ENCODE data around the gene CPT1A. TPM values are rescaled to one million over a fixed set of nuclear protein-coding genes. Genes with fewer than 3 reads are reported as not detected.

Gene CPT1A
- total RNA-seq, 1 experiment from 2014 or later = 31.8 TPM

DNA sequence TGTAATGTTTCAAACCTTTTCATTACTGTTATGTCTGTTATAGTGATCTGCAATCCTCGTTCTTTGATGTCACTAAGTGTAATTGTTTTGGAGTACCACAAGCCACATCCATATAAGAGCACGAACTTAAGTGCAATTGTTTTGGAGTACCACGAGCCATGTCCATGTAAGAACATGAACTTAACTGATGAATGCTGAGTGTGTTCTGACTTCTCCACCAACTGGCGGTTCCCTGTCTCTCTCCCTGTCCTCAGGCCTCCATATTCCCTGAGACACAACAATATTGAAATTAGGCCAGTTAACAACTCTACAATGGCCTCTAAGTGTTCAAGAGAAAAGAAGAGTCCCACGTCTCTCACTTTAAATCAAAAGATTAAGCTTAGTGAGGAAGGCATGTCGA, 113.9 kb downstream of the CPT1A start:
- CTCF ChIA-PET = interaction anchor here (0.6 kb wide), 1 partner anchor 19 kb away, joined by 3 read pairs; no protein-coding TSS in a partner anchor
- intact Hi-C loops (cut with micrococcal nuclease) = no loop called here
- Mint-ChIP-seq H3K4me3 (ENCODE audit: unreplicated experiment) (no peak overlapping the region), H3K4me1 (ENCODE audit: insufficient read depth, unreplicated experiment) (no peaks in the 10 kb centered on the region), H3K36me3 (ENCODE audit: insufficient read depth, unreplicated experiment) (no peaks in the 10 kb centered on the region), H3K27ac (ENCODE audit: low read depth, unreplicated experiment) (no peak overlapping the region), H3K27me3 (ENCODE audit: insufficient read depth, unreplicated experiment) (peaks cover 34% of the 10 kb centered on the region), H3K9me3 (ENCODE audit: unreplicated experiment) (no peaks in the 10 kb centered on the region)
- no peak for DNase-seq (ENCODE audit: unreplicated experiment)
- TF ChIP-seq, protein P1, sequence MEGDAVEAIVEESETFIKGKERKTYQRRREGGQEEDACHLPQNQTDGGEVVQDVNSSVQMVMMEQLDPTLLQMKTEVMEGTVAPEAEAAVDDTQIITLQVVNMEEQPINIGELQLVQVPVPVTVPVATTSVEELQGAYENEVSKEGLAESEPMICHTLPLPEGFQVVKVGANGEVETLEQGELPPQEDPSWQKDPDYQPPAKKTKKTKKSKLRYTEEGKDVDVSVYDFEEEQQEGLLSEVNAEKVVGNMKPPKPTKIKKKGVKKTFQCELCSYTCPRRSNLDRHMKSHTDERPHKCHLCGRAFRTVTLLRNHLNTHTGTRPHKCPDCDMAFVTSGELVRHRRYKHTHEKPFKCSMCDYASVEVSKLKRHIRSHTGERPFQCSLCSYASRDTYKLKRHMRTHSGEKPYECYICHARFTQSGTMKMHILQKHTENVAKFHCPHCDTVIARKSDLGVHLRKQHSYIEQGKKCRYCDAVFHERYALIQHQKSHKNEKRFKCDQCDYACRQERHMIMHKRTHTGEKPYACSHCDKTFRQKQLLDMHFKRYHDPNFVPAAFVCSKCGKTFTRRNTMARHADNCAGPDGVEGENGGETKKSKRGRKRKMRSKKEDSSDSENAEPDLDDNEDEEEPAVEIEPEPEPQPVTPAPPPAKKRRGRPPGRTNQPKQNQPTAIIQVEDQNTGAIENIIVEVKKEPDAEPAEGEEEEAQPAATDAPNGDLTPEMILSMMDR (IDR thresholded peaks at IDR 0.05; ENCODE audit: unreplicated experiment) = no peak
- BruUV-seq (replicated peaks) = no TSS peak
- POLR2A ChIA-PET = interaction anchor here (1.1 kb wide), 1 partner anchor 69 kb away, joined by 3 read pairs; no protein-coding TSS in a partner anchor

DNA sequence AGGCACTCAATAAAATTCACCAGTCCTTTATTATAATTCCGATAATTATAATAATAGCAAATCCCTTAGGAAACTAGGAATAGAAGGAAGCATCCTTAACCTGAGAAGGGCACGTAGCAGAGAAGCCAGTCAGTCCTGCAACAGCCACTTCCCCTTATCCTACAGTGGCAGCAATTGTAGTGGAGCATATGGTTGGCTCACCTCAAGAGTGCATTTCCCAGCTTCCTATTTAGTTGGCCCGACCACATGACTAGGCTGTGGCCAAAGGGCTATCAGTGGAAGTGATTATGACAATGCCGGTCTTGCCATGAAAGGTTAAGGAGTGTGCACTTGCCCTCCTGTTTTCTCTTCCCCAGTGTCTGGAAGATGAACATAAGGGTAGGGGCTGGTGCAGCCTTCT, 117.4 kb downstream of the CPT1A start:
- TF ChIP-seq, protein P1 (IDR thresholded peaks at IDR 0.05; ENCODE audit: unreplicated experiment) = no peak
- DNase-seq (ENCODE audit: unreplicated experiment) = no peak
- Mint-ChIP-seq H3K27me3 (ENCODE audit: insufficient read depth, unreplicated experiment) (peaks cover 69% of the 10 kb centered on the region), H3K27ac (ENCODE audit: low read depth, unreplicated experiment) (no peak overlapping the region), H3K9me3 (ENCODE audit: unreplicated experiment) (peaks cover 20% of the 10 kb centered on the region), H3K36me3 (ENCODE audit: insufficient read depth, unreplicated experiment) (no peaks in the 10 kb centered on the region), H3K4me1 (ENCODE audit: insufficient read depth, unreplicated experiment) (no peaks in the 10 kb centered on the region), H3K4me3 (ENCODE audit: unreplicated experiment) (no peak overlapping the region)
- BruUV-seq (replicated peaks) = no TSS peak
- ChIA-PET POLR2A (no interaction called here), CTCF (no interaction called here)
- intact Hi-C loops (cut with micrococcal nuclease) = no loop called here

GRCh38 chr11:68722143-68722542, 119.6 kb downstream of the CPT1A start:
- BruUV-seq (replicated peaks) = no TSS peak
- DNase-seq (ENCODE audit: unreplicated experiment) = no peak

GRCh38 chr11:68721075-68721474, 120.6 kb downstream of the CPT1A start:
- Mint-ChIP-seq H3K27me3 (ENCODE audit: insufficient read depth, unreplicated experiment) (peaks cover 57% of the 10 kb centered on the region), H3K4me1 (ENCODE audit: insufficient read depth, unreplicated experiment) (no peaks in the 10 kb centered on the region), H3K9me3 (ENCODE audit: unreplicated experiment) (peaks cover 26% of the 10 kb centered on the region), H3K4me3 (ENCODE audit: unreplicated experiment) (no peak overlapping the region), H3K36me3 (ENCODE audit: insufficient read depth, unreplicated experiment) (no peaks in the 10 kb centered on the region), H3K27ac (ENCODE audit: low read depth, unreplicated experiment) (no peak overlapping the region)
- BruUV-seq (replicated peaks) = no TSS peak
- intact Hi-C loops (cut with micrococcal nuclease) = no loop called here
- ChIA-PET POLR2A (no interaction called here), CTCF (no interaction called here)
- DNase-seq (ENCODE audit: unreplicated experiment) = no peak
- TF ChIP-seq, protein P1 (IDR thresholded peaks at IDR 0.05; ENCODE audit: unreplicated experiment) = no peak

More at GRCh38 chr11:68722143-68722542, 119.6 kb downstream of the CPT1A start:
- Mint-ChIP-seq H3K9me3 (ENCODE audit: unreplicated experiment) (peaks cover 26% of the 10 kb centered on the region), H3K27me3 (ENCODE audit: insufficient read depth, unreplicated experiment) (peaks cover 57% of the 10 kb centered on the region), H3K4me1 (ENCODE audit: insufficient read depth, unreplicated experiment) (no peaks in the 10 kb centered on the region), H3K4me3 (ENCODE audit: unreplicated experiment) (no peak overlapping the region), H3K27ac (ENCODE audit: low read depth, unreplicated experiment) (no peak overlapping the region), H3K36me3 (ENCODE audit: insufficient read depth, unreplicated experiment) (no peaks in the 10 kb centered on the region)
- TF ChIP-seq, protein P1 (IDR thresholded peaks at IDR 0.05; ENCODE audit: unreplicated experiment) = no peak
- POLR2A ChIA-PET = no interaction called here
- CTCF ChIA-PET = no interaction called here
- intact Hi-C loops (cut with micrococcal nuclease) = no loop called here

All from MCF 10A (cell line).